Ectodermal cell (in vitro differentiated cells): ENCODE results near the gene ATP2A1.

Experiments
- H3K27ac ChIP-seq: 2 replicates; pipeline ENCODE4 v1.7.0; 2013; ENCODE audit warnings: mild to moderate bottlenecking, low read depth, low read length; ENCODE audit not compliant: insufficient read depth, poor library complexity, severe bottlenecking
- H3K27me3 ChIP-seq: 2 replicates; pipeline ENCODE4 v1.7.0; 2013; ENCODE audit warnings: mild to moderate bottlenecking, low read length; ENCODE audit not compliant: insufficient read depth, control insufficient read depth, poor library complexity, severe bottlenecking
- H3K36me3 ChIP-seq: one replicate; pipeline ENCODE4 v1.7.0; 2013; ENCODE audit warnings: low read length; ENCODE audit not compliant: control insufficient read depth, insufficient read depth
- H3K4me1 ChIP-seq: one replicate; pipeline ENCODE4 v1.7.0; 2013; ENCODE audit warnings: low read length; ENCODE audit not compliant: control insufficient read depth, insufficient read depth
- H3K4me3 ChIP-seq: 2 replicates; pipeline ENCODE4 v1.7.0; 2013; ENCODE audit warnings: low read depth, low read length, control low read depth; ENCODE audit not compliant: insufficient read depth
- H3K9me3 ChIP-seq: 2 replicates; pipeline ENCODE4 v1.7.0; 2013; ENCODE audit warnings: mild to moderate bottlenecking, low read length, moderate library complexity; ENCODE audit not compliant: control insufficient read depth
- WGBS, 2 experiments: methylation state at CpG; one replicate each; pipeline ENCODE4 v1.1.7; 2013; ENCODE audit warnings: missing lambda C conversion rate in 2 of 2; 5-methylcytosine and 5-hydroxymethylcytosine counted together

The ATP2A1 gene

DNA sequence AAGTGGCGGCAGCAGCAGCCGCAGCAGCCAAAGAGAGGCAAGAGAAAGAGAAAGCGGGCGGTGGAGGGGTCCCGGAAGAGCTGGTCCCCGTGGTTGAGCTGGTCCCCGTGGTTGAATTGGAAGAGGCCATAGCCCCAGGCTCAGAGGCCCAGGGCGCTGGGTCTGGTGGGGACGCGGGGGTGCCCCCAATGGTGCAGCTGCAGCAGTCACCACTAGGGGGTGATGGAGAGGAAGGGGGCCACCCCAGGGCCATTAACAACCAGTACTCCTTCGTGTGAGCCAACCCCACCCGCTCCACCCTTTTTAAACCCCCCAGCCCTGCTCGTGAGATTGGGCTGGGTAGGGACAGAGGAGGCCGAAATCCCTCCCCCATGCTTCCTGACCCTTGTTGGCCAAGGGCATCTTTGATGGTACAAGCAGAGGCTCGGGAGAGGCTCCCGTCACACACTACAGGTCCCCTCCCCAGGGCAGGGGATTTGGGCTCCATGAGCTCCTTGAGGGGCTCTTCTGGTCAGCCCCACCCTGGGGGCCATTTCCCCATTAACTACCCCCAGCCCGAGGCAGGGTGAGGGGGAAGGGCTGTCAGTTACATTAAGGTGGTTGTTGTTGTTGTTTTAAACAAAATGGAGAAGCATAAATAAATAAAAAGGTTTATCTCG, 4.6 kb upstream of the ATP2A1 start:
- Histone ChIP-seq H3K9me3 (no peaks in the 10 kb centered on the region), H3K4me1 (peaks cover 11% of the 10 kb centered on the region), H3K27me3 (no peaks in the 10 kb centered on the region), H3K27ac (no peak overlapping the region), H3K36me3 (peaks cover 15% of the 10 kb centered on the region), H3K4me3 (no peak overlapping the region)
- WGBS, 2 experiments, result 92 to 95% methylated on average over 17 to 18 of the region's 18 CpGs

DNA sequence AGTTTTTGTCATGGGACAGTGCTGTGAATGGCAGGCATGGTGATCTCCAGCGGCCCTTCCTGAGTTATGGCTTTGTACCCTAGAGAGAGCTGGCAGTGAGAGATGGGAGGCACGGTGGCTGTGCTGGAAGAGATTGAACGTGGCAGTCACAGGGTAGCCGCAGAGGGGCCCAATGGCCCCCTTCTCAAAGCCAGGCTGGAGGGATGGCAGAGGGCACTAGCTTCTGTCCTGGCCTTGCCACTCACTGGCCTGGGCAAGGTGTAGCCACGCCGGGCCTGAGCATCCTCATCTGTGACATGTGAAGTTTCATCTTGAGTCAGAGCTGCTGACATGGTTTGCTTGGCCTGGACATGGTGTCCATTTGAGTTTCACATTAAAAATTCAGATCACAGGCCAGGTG, 3.9 kb upstream of the ATP2A1 start:
- Histone ChIP-seq H3K27ac (no peak overlapping the region), H3K27me3 (no peaks in the 10 kb centered on the region), H3K4me1 (peaks cover 14% of the 10 kb centered on the region), H3K36me3 (peaks cover 8% of the 10 kb centered on the region), H3K4me3 (no peak overlapping the region), H3K9me3 (no peaks in the 10 kb centered on the region)
- 96% methylated on average over 6 of the region's 6 CpGs for WGBS, 2 experiments

DNA sequence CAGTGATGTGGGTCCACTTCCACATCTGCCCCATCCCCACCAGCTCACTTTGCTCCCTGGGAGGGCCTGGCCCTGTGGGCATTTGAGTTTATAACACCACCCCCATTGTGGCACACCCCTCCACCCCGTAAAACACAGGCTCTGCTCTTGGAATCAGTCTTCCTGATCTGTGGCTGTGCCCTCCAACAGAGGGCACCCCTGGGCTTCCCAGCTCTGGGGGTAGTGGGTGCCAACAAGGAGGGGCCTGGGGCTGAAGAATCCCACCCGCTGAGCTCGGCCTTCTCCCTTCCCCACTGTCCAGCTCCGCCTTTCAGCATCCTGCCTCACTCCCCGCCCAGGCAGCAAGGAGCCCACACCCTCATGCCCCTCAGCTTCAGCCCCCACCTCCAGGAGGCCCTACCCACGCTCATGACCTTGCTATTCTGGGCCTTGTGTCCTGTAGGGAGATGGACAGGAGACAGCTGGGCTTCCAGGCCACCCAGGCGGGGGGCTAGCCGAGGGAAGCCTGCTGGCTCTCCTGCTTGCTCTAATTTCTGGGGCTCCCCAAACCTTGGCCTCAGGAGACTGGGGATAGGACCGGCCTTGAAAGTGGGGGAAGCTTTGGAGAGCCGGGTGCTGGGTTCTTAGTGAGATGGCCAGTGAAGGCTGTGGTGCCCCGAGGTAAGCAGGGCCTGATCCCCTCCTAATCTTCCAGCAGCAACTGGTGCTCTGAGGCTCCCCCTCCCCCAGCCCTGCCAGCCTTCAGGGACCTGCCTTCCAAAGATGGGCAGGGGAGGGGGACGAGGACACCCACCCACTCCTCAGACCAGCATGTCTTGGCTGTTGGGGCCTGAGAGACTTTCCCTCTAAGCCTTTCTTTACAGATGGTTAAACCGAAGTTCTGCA, 2.9 kb upstream of the ATP2A1 start:
- Histone ChIP-seq H3K27ac (no peak overlapping the region), H3K4me1 (peaks cover 15% of the 10 kb centered on the region), H3K36me3 (no peaks in the 10 kb centered on the region), H3K27me3 (no peaks in the 10 kb centered on the region), H3K9me3 (no peaks in the 10 kb centered on the region), H3K4me3 (no peak overlapping the region)
- WGBS, 2 experiments, result 85 to 86% methylated on average over 13 of the region's 13 CpGs

DNA sequence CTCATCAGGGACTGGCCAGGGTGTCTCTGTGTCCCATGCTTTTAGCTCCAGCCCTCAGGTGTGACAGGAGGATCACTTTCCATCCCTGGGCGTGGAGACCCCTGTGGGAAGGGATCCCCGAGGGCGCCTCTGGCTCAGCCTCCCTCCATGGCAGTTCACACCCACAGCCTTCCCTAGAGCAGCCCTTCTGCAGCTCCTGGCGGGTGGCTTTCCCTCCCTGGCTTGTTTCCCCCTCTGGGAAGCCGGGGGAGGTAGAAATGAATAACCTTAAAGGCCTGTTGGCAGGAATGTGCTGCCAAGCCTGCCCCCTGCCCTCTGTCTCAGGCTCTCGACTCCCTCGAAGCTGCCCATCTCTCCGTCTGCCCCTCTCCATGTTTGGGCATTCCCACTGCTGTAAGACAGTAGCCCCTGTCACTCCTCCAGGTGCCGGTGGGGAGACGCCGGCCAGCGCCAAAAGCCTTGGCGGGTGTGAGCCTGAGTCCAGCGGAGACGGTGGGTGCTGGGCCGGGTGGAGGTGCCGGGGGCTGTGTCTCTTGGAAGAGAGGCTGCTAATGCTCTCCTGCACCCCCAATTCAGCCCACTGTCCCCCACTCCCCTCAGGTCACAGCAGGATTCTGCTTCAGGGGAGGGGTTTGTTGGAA, 2.1 kb upstream of the ATP2A1 start:
- no peaks in the 10 kb centered on the region for H3K36me3 ChIP-seq
- WGBS, 2 experiments, result 80 to 82% methylated on average over 17 of the region's 17 CpGs
- H3K4me3 ChIP-seq, result no peak overlapping the region
- no peak overlapping the region for H3K27ac ChIP-seq
- H3K4me1 ChIP-seq, result peaks cover 22% of the 10 kb centered on the region
- H3K9me3 ChIP-seq, result no peaks in the 10 kb centered on the region
- peaks cover 2% of the 10 kb centered on the region for H3K27me3 ChIP-seq

DNA sequence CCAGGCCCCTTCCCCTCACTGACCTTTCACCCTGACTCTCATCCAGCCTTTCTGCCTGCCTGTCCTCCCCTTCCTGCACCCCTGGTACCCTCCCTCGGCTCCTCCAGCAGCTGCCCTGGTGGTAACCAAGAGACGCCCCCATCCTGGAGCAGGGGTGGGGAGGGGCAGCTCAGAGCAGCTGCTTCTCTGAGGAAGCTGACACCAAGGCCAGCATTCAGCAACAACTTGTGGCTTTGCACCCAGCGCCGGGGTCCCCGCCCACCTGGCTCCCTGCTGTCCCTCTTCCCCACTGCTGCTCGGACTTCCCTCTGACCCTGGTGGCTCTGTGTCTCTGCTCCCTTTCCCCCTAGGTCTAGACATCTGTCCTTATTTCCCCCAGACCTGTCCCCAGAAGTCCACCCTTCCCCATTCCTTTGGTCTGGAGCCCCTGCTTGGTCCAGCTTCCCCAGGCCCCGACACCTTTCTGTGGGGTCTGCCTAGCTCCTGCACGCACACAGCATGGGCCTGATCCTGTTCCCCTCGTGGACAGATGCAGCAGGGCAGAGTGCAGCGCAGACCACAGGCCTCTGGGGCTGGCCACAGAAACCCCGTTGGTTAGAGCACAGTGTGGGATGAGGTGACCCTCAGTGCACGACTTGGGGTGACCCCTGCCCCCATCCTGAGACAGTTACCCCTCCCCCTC, 1.2 kb upstream of the ATP2A1 start:
- Histone ChIP-seq H3K27me3 (peaks cover 4% of the 10 kb centered on the region), H3K36me3 (no peaks in the 10 kb centered on the region), H3K9me3 (no peaks in the 10 kb centered on the region), H3K4me3 (no peak overlapping the region), H3K27ac (no peak overlapping the region), H3K4me1 (peaks cover 22% of the 10 kb centered on the region)
- 60 to 63% methylated on average over 12 of the region's 12 CpGs for WGBS, 2 experiments

DNA sequence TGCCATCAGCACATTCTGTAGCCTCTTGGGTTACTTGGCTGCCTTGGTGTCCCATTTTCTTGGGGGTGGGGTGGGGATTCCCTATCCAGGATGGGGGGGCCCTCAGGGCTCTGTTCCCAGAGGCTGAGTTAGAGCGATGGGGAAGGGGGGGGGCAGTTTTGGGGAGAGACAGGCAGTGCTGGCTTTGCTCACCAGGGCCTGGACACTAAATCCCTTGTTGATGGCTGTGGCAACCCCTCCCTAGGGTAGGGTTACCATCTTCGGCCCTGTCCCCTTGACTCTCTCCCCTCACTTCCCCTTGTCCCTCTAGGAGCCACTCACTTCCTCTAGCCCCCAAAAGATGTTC, 660 bp upstream of the ATP2A1 start:
- no peak overlapping the region for H3K27ac ChIP-seq
- WGBS, 2 experiments, result 87 to 94% methylated on average over 2 of the region's 2 CpGs
- H3K9me3 ChIP-seq, result no peaks in the 10 kb centered on the region
- H3K4me3 ChIP-seq, result no peak overlapping the region
- H3K4me1 ChIP-seq, result peaks cover 22% of the 10 kb centered on the region
- peaks cover 4% of the 10 kb centered on the region for H3K27me3 ChIP-seq
- H3K36me3 ChIP-seq, result no peaks in the 10 kb centered on the region

DNA sequence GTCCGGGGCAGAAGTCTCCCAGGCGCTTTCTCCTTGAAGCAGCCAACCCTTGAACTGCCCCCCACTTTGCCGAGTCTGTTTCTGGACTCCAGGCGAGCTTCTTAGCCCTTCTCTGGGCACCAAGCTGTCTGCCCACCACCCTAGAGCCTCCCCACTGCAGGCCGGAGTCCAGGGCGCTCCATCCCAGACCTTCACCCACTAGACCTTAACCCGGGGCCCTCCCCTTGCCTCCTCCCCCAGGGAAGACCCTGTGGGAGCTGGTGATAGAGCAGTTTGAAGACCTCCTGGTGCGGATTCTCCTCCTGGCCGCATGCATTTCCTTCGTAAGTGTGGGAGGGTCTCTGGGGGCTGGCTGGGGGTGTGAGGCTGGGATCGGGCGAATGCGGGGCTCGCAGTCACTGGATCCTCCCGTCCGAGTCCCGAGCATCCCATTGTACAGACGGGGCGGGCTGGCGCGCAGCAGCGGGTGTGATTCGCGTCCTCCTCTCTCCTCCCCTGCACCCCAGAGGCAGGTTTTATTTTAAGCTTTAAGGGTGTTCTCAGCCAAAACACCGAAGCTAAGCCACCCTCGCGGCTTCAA, 1.1 kb downstream of the ATP2A1 start:
- Histone ChIP-seq H3K36me3 (no peaks in the 10 kb centered on the region), H3K27me3 (peaks cover 4% of the 10 kb centered on the region), H3K4me3 (peak overlapping the region; percentile 87), H3K4me1 (peaks cover 28% of the 10 kb centered on the region), H3K9me3 (no peaks in the 10 kb centered on the region), H3K27ac (peak overlapping the region; percentile 60)
- 2 to 3% methylated on average over 27 of the region's 27 CpGs for WGBS, 2 experiments

DNA sequence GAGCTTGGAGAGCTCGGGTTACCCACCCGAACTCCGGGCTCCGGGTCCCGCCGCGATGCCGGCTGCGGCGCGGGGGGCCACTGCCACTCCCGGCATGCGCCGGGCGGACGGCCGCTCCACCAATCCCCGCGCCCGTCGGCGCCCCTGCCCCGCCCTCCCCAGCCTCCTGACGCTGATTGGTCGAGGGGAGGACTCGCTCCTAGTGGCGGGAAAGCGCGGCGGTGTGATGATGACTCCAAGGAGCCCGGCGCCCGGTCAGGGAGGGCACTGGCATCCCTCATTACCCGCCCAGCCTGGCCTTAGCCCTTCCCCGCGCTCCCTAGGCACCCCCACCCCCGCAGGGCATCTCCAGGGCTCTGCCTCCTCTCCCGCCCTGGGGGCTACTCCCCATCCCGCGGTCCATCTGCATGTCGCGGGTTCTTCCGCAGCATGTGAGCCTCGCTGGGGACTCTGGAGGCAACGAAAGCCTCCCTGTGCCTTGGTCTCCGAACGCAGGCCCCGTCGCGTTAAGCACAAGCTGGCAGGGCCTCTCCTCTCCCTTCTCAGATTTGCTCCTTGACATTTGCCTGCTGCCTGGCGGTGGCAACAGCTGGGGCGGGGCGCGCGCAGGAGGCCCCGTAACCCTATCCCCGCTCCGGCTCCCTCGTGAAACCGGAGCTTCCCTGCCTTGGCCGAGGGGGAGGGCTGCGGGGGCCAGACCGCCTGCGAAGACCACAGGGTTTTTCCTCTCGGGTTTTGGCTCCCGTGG, 1.7 kb downstream of the ATP2A1 start:
- Histone ChIP-seq H3K27me3 (peaks cover 4% of the 10 kb centered on the region), H3K27ac (peak overlapping the region; percentile 60), H3K4me1 (peaks cover 28% of the 10 kb centered on the region), H3K4me3 (peak overlapping the region; percentile 87), H3K9me3 (no peaks in the 10 kb centered on the region), H3K36me3 (no peaks in the 10 kb centered on the region)
- WGBS, 2 experiments, result 1% methylated on average over 66 of the region's 66 CpGs

DNA sequence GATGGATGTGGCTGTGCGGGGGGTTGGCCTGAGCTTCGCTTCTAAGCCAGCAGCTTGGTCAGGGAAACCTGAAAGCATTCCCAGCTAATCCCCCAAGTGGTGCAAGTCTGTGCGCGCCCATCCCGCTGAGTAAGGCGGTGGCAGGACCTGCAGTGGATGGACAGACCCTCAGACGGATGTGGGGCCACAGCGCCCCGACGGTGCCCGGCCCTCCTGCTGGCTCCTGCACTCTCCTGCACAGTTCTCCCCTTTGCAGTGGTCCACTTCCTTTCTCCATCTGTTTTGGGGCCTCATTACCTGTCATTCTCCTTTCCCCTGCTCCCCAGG, 2.3 kb downstream of the ATP2A1 start:
- H3K4me1 ChIP-seq, result peaks cover 28% of the 10 kb centered on the region
- H3K36me3 ChIP-seq, result no peaks in the 10 kb centered on the region
- H3K27me3 ChIP-seq, result peaks cover 4% of the 10 kb centered on the region
- H3K27ac ChIP-seq, result no peak overlapping the region
- WGBS, 2 experiments, result 19 to 20% methylated on average over 11 of the region's 11 CpGs
- no peaks in the 10 kb centered on the region for H3K9me3 ChIP-seq
- peak overlapping the region; percentile 87 for H3K4me3 ChIP-seq
